ENCODE results near the gene SLC43A2.

The SLC43A2 gene

GRCh38 chr17:1643999-1644492 lies 15.4 kb upstream of the SLC43A2 start:
- DNase-seq = no peak

- DNase-seq = no peak
These were observed 14.8 kb upstream of the SLC43A2 start for GRCh38 chr17:1643293-1643998.

- DNase-seq = no peak
These were observed 12.4 kb upstream of the SLC43A2 start for GRCh38 chr17:1641065-1641403.

DNA sequence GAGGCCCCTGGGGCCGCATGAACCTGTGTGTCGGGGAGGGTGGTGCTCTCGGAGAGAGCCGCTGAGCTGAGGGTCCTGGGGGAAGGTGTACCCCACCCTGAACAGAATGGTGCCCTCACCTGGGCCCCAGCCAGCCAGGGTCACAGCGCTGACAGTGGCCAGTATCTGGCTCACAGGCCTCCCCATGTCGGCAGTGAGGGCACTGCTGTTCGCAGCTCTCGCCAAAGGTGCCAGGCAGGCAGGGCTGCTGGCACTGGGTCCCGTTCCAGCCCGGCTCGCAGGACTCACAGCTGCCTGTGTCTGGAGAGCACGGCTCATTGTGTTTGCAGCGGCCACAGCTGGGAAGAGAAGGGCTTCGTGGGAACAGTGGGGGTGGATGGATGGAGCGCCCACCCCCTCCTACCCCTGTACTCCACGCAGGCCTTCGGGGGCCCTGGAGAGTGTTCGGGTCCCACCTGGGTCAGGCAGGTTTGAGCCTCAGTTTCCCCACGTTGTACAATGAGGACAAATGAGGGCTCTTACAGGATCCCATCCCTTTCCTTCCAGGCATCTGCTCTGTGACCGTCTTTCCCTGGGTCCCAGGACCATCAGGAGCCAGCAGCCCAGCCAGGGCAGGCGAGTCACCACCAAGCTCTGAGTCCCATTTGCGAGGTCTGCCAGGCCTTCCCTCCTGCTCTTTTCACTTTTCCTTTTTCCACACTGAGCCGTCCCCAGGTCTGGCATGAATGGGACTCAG lies 11.9 kb upstream of the SLC43A2 start:
- peak in 1 of 14 donors; percentile 45 for DNase-seq

DNA sequence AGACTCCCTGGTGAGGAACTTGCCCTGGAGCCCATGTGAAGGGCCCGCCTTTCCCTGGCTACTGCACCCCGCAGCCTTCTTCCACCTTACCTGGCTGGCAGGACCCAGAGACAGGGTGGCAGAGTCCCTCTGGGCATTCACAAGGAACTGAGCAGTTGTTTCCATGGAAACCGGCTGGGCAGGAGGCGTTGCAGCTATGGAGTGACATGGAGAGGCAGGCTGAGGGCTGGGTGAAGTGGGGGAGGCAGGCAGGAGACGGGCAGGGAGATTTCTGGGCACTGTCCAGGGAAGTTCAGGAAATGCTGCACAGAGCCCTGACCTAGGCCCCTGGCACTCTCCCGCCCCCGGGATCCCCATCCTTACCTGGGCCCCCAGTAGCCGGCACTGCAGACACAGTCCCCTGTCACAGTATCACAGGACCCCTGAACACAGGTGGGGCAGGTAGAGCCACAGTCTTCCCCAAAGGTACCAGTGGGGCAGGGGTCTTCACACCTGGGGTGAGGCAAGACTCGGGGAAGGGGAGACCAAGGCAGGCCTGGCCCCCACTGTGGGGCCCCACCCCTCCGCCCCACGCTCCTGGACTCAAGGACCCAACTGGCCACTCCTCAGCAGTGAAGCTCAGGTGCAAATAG lies 11.0 kb upstream of the SLC43A2 start:
- no peak for DNase-seq

- no peak for DNase-seq
These were observed 10.1 kb upstream of the SLC43A2 start for GRCh38 chr17:1638624-1639300.

DNA sequence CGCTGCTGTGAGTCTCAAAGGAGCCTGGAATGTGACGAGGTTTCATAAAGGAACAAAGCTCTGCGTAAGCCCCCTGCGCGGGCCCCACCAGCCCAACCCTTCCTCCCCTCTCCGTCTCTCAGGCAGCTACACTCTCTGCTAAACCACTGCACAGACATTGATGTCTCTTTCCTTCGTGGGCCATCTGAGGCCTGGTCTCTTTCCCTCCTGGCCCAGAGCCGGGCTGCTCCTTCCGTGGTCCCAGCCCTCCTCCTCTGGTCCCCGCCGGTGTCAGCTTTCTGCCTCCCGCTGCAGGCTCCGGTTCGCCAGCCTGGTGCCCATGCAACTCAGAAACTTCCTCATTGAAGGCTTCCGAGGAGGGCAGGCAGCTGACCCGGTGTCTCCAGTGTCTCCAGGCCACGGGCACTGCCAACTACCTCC lies 9.5 kb upstream of the SLC43A2 start:
- DNase-seq = peak in 3 of 14 donors; percentile 13 to 36 (median 23)

DNA sequence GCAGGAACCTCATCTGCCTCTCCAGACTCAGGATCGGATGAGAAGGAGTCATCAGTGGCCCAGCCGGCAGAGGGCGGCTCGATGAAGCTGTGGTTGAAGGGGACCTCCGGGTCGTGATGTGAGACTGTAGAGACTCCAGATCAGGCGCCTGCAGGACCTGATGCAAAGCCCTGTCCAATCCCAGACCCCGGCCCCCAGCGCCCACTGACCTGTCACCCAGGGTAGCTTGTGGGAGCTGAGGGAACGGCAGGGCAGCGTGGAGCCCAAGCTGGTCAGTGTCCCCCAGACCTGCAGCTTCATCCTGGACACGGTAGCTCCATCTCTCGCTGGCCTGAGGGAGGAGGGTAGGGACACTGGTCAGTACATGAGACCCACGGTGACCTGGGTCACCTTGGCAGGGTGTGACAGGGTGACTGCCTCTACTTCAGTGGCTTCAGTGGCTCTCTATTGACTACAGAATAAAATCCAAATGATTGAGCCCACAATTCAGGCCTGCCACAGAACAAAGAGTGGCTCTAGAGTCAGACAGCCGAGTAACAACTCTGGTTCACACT lies 8.2 kb upstream of the SLC43A2 start:
- no peak for DNase-seq

- DNase-seq = no peak
These were observed 7.2 kb upstream of the SLC43A2 start for GRCh38 chr17:1635675-1636465.

DNA sequence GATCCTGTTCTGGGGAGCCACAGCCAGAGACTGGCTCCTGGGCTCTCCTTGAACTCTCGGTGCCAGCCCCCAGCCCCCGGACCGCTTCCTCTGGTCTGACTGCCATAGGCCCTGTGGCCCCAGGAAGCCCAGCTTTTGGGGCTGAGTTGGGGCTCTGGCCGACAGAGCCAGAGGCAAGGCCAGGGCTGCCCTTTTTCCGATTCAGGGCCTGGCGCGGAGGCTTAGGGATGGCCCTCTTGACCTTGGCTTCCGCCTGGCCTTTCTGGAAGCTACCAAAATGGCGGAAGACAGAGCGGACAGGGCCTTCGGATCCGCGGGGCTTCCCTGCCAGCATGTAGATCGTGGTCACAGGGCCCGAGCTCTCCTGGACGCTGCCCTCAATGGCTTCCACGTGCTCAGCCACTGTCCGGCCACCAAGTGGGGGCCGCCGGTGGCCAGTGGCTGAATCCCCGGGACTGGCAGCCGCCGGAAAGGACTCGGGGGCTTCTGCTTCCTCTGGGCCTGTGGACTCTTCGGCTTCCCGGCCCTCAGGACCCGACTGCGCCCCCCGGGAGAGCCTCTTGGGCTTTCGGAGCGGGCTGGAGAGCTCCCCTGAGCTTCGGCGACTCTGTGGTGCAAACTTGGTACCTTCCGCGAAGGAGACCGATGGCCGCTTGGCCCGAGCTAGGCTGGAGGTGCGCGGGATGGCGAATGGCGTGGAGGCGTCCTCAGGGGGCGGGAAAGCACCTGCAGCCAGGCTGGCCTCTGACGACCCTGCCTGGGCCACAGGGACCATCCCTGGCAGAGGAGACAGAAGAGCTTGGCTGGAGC lies 6.4 kb upstream of the SLC43A2 start:
- DNase-seq = no peak

GRCh38 chr17:1630662-1631061 lies 2.0 kb upstream of the SLC43A2 start:
- no peak for DNase-seq

GRCh38 chr17:1629504-1630310 lies 1.1 kb upstream of the SLC43A2 start:
- DNase-seq = peak in 9 of 14 donors; percentile 11 to 57 (median 42)

- peak; percentile 76 to 97 (median 94) for DNase-seq
These were observed 346 bp upstream of the SLC43A2 start for GRCh38 chr17:1628856-1629503.

DNA sequence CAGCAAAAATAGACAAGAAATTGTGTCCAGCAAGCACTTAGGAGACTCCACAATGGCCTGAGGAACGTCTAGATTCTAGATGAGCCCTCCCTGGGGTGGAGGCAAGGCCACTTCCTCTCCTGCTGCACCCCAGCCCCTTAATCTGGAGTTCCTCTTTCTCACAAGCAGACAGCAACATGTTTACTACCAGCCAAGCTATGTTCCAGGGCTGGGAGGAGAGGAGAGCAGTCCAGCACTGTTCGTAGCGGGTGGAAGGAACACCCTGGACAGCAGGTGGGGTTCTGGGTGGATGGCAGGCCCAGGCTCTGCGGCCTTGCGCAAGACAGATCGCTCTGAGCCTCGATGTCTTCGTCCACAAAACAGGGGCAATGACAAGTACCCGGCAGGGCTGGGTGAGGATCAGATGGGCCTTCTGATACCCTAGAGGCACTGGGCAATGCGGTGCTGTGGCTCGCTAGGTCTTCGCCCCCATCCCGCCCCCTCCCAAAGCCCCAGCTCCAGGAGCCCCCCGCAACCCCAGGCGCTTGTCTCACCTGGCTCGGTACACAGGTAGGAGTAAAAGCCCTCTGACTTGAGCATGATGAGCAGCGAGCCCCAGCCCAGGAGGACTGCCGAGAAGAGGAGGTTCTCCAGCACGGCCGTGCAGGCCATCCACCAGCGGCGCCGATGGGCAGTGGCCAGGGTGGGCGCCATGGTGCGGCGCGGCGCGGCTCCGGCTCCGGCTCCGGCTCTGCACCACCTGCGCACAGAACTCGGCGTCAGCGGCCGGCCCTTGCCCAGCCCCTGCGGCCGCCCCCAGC lies 1.3 kb downstream of the SLC43A2 start:
- peak in 7 of 14 donors; percentile 12 to 59 (median 44) for DNase-seq

DNA sequence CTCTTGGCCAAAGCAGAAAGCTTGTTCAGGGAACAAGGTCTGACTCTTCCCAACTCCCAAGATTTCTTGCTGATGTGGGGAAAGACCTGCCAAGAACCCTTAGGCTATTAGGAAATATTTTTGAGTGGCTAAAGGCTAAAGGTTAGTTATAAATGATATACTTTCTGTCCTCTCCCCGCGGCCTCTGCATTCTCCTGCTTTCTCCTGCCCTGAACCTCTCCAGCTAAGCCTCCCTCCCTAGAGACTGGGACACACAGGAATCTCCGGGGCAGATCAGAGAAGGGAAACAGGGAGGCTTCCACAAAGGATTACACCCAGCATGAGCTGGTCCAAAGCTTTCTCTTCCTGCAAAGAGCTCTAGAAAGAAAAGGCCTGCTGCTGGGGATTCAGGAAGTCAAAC lies 2.3 kb downstream of the SLC43A2 start:
- peak in 1 of 14 donors; percentile 40 for DNase-seq

- DNase-seq = no peak
These were observed 3.1 kb downstream of the SLC43A2 start for GRCh38 chr17:1625581-1625980.

DNA sequence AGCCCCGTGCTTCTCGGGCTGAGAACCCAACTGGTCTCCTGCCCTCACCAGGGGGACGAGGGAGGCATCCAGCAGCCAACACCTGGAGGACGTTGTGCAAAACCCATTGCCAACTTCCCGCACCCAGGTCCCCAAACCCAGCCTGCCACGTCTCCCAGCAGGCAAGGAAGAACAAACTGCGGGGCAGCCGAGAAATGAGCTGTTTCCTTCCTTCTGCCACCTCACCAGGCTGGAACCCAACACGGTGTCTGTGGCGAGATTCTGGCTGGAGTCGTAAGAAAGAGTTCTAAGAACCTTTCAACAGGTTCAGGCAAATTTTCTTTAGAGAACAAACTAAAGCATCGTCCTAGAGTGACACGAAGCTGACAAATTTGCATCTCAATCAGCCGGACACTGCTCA lies 3.6 kb downstream of the SLC43A2 start:
- no peak for DNase-seq

GRCh38 chr17:1624650-1625049 lies 4.0 kb downstream of the SLC43A2 start:
- DNase-seq = no peak

Measured in C1 segment of cervical spinal cord (tissue), 14 donors.